Gastrocnemius medialis (tissue), 4 donors: ENCODE data around the gene GNG13.

Experiments used
- CTCF ChIP-seq, 5 experiments: fragments of 450-650 bp in 3 of 5; fragments of 200-600 bp in 2 of 5; sonication (generic) in 2 of 5; IDR thresholded peaks in 4 of 5; conservative IDR thresholded peaks in 1 of 5; 1 replicate in 4 of 5; 2 replicates in 1 of 5; pipeline ENCODE4 v1.5.1; 2016 to 2019; ENCODE audit warnings: antibody characterized with exemption in 5 of 5, mild to moderate bottlenecking in 3 of 5, moderate library complexity in 3 of 5
- POLR2A ChIP-seq, 2 donors: fragments of 450-650 bp; IDR thresholded peaks; one replicate each; pipeline ENCODE4 v1.6.1; 2017; ENCODE audit warnings: antibody characterized with exemption in 2 of 2, mild to moderate bottlenecking in 2 of 2, moderate library complexity in 2 of 2

GRCh38 chr16:796296-797119 is 4.0 kb downstream of the GNG13 start:
- TF ChIP-seq POLR2A (IDR thresholded peaks at IDR 0.05): no peak
- TF ChIP-seq CTCF (IDR thresholded peaks at IDR 0.05 in 4 of 5, conservative IDR thresholded peaks at IDR 0.05 in 1 of 5): no peak
